ENCODE data around the gene WDTC1. TPM values are rescaled to one million over a fixed set of nuclear protein-coding genes. Genes with fewer than 3 reads are reported as not detected.

The WDTC1 gene
- total and polyA plus RNA-seq, 9 of the 15 experiments (the other 6 are each of a cell fraction or from before 2014, with no cell fraction given): 0.18 to 32.3 (median 8.8) TPM

DNA sequence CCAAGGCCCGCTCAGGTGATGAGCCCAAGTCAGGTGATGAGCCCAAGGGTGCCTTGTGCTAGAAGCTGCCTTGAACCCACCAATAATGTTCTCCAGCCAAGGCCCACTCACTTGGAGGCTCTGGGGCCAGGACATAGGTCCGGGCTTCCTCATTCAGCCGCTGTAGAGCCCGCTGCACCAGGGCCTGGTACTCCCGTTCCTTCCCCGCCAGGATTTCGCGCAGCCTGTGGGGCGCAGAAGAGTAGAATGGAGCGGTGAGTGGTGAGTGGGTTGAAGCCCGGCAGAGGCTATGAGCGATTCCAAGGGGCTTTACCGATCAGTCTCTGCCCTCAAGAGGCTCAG, 121.8 kb downstream of the WDTC1 start (continued):
- TF ChIP-seq, protein P1, sequence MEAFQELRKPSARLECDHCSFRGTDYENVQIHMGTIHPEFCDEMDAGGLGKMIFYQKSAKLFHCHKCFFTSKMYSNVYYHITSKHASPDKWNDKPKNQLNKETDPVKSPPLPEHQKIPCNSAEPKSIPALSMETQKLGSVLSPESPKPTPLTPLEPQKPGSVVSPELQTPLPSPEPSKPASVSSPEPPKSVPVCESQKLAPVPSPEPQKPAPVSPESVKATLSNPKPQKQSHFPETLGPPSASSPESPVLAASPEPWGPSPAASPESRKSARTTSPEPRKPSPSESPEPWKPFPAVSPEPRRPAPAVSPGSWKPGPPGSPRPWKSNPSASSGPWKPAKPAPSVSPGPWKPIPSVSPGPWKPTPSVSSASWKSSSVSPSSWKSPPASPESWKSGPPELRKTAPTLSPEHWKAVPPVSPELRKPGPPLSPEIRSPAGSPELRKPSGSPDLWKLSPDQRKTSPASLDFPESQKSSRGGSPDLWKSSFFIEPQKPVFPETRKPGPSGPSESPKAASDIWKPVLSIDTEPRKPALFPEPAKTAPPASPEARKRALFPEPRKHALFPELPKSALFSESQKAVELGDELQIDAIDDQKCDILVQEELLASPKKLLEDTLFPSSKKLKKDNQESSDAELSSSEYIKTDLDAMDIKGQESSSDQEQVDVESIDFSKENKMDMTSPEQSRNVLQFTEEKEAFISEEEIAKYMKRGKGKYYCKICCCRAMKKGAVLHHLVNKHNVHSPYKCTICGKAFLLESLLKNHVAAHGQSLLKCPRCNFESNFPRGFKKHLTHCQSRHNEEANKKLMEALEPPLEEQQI (IDR thresholded peaks at IDR 0.05): no peak
- TF ChIP-seq TOE1 (IDR thresholded peaks at IDR 0.05; ENCODE audit: borderline replicate concordance) (no peak), TOE1 (CRISPR knock-in tag; IDR thresholded peaks at IDR 0.05; ENCODE audit: borderline replicate concordance, low read depth) (no peak), ZFP36 (IDR thresholded peaks at IDR 0.05; ENCODE audit: low read depth, low read length, partially characterized antibody) (no peak), TEAD4 (IDR thresholded peaks at IDR 0.05; ENCODE audit: low read length) (no peak), TEAD4 (CRISPR knock-in tag; IDR thresholded peaks at IDR 0.05; ENCODE audit: borderline replicate concordance) (no peak), NCOA4 (IDR thresholded peaks at IDR 0.05; ENCODE audit: partially characterized antibody) (no peak)

DNA sequence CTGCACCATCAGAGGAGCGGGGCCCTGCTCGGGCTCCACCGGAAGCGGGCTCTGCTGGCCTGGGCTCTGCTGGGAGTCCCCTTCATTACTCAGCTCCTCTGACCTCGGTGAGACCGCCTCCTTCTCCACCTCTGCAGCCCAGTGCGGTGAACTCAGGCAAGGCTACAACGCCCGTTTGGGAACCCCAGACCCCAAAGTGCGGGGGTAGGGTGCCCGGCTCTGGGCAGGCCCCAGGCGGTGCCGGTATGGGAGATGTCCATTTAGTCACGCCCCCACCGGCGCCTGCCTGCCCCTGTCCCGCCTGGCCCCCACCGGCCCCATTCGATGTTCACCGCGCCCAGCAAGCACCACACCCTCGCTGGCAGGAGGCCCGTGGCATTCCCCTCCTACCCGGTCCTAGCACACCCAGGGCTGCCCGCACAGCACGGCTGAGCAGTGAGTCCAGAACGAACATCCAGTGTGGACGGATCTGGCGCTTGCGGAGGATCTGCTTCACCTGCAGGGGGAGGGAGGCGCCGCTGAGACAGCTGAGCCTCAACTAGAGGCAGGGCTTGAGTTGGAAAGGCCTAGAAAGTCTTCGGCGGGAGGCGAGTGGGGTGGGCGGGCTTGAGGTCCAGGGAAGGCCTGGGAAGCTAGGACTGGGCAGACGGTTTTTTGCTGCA, 122.3 kb downstream of the WDTC1 start:
- peak in 2 of 4 experiments; percentile 48 to 55 for DNase-seq (ENCODE audit: extremely low read depth in 1 of 4, low spot score in 3 of 4)
- ChIA-PET POLR2A (interaction anchor here (0.6 to 1.5 kb wide), 7 partner anchors 9 to 1770 kb away, joined by 3 to 9 read pairs (median 3); partner anchors contain the start of gene MAP3K6), CTCF (ENCODE audit: low intra/inter-chr PET ratio) (interaction anchor here (1.0 to 1.7 kb wide), 4 partner anchors 32 to 250 kb away, joined by 4 to 5 read pairs (median 4); no protein-coding TSS in a partner anchor)
- peaks cover 12% of the 10 kb centered on the region; the same call in 2 of the 3 replicates for H3K36me3 ChIP-seq (ENCODE audit: control insufficient read depth, insufficient read depth, low read length)
- H3K4me1 ChIP-seq (replicated peaks in 1 of 2; ENCODE audit: control insufficient read depth in 2 of 2, insufficient read depth in 2 of 2, low read length in 2 of 2): peaks cover 10 to 52% of the 10 kb centered on the region in 2 experiments
- ATAC-seq: peak; percentile 40
- no peaks in the 10 kb centered on the region for H3K9me3 ChIP-seq (replicated peaks; ENCODE audit: control insufficient read depth, insufficient read depth, low read depth, low read length)
- no peaks in the 10 kb centered on the region for H3K79me2 ChIP-seq (ENCODE audit: control insufficient read depth, insufficient read depth, low read length)
- H3K4me2 ChIP-seq (ENCODE audit: insufficient read depth, low read length): no peak overlapping the region
- H3K9ac ChIP-seq (ENCODE audit: insufficient read depth in 1 of 2, low read depth in 2 of 2, low read length in 2 of 2): peak overlapping the region in 1 of 2 experiments; percentile 86; a peak in 2 of 4 replicates
- H3K27ac ChIP-seq (ENCODE audit: extremely low read depth, low read depth, low read length): no peak overlapping the region
- H3K27me3 ChIP-seq (ENCODE audit: control insufficient read depth in 2 of 2, insufficient read depth in 2 of 2, low read length in 2 of 2): no peaks in the 10 kb centered on the region
- intact Hi-C loops (cut with micrococcal nuclease): loop anchor here (5.0 kb wide), 2 partner anchors 36 to 54 kb away; partner anchors contain the start of gene GPR3
- H4K20me1 ChIP-seq (replicated peaks; ENCODE audit: control insufficient read depth, insufficient read depth, low read length): 0 out of 2 replicates have a peak, but pooled peaks cover 10% of the 10 kb centered on the region
- no peaks in the 10 kb centered on the region for H3K9me1 ChIP-seq (ENCODE audit: control insufficient read depth, insufficient read depth, low read length)
- peak overlapping the region; percentile 87 for H2AFZ ChIP-seq (ENCODE audit: low read depth, low read length)
- FAIRE-seq: no peak
- 76% methylated on average over 31 of the region's 37 CpGs for WGBS (ENCODE audit: insufficient coverage, low coverage, missing lambda C conversion rate)
- in situ Hi-C loops (cut with MboI): no loop called here
- H3K4me3 ChIP-seq: no peak overlapping the region
- no TSS peak for BruUV-seq (replicated peaks)
- TF ChIP-seq RCOR1 (IDR thresholded peaks at IDR 0.05; ENCODE audit: borderline replicate concordance in 1 of 2, low read depth in 2 of 2, low read length in 2 of 2) (no peak), PCBP1 (IDR thresholded peaks at IDR 0.05; ENCODE audit: low read depth, low read length, poor library complexity, severe bottlenecking) (peak; percentile 38), ZNF311 (CRISPR knock-in tag; IDR thresholded peaks at IDR 0.05) (no peak), DMBX1 (CRISPR knock-in tag; IDR thresholded peaks at IDR 0.05; ENCODE audit: borderline replicate concordance) (no peak)
- TF ChIP-seq, protein P2, sequence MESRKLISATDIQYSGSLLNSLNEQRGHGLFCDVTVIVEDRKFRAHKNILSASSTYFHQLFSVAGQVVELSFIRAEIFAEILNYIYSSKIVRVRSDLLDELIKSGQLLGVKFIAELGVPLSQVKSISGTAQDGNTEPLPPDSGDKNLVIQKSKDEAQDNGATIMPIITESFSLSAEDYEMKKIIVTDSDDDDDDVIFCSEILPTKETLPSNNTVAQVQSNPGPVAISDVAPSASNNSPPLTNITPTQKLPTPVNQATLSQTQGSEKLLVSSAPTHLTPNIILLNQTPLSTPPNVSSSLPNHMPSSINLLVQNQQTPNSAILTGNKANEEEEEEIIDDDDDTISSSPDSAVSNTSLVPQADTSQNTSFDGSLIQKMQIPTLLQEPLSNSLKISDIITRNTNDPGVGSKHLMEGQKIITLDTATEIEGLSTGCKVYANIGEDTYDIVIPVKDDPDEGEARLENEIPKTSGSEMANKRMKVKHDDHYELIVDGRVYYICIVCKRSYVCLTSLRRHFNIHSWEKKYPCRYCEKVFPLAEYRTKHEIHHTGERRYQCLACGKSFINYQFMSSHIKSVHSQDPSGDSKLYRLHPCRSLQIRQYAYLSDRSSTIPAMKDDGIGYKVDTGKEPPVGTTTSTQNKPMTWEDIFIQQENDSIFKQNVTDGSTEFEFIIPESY (CRISPR knock-in tag; IDR thresholded peaks at IDR 0.05): peak; percentile 99
- TF ChIP-seq, protein P3, sequence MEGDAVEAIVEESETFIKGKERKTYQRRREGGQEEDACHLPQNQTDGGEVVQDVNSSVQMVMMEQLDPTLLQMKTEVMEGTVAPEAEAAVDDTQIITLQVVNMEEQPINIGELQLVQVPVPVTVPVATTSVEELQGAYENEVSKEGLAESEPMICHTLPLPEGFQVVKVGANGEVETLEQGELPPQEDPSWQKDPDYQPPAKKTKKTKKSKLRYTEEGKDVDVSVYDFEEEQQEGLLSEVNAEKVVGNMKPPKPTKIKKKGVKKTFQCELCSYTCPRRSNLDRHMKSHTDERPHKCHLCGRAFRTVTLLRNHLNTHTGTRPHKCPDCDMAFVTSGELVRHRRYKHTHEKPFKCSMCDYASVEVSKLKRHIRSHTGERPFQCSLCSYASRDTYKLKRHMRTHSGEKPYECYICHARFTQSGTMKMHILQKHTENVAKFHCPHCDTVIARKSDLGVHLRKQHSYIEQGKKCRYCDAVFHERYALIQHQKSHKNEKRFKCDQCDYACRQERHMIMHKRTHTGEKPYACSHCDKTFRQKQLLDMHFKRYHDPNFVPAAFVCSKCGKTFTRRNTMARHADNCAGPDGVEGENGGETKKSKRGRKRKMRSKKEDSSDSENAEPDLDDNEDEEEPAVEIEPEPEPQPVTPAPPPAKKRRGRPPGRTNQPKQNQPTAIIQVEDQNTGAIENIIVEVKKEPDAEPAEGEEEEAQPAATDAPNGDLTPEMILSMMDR (IDR thresholded peaks at IDR 0.05 in 2 of 3, conservative IDR thresholded peaks at IDR 0.05 in 1 of 3; ENCODE audit: insufficient read depth in 2 of 3, low read depth in 1 of 3, low read length in 3 of 3): peak in 2 of 3 experiments; percentile 25 to 33; a peak in 4 of 6 replicates

Measured in K562 (cell line).